GM23248 (cell line): ENCODE data around the gene PHLPP1.

Experiments used
- EZH2 ChIP-seq: fragments of 200-600 bp; sonication (generic); IDR thresholded peaks from 2 replicates; pipeline ENCODE4 v1.6.1; 2018; ENCODE audit warnings: antibody characterized with exemption, mild to moderate bottlenecking; ENCODE audit not compliant: insufficient read depth, poor library complexity, severe bottlenecking
- EZH2phosphoT487 ChIP-seq: fragments of 200-600 bp; sonication (generic); IDR thresholded peaks from 2 replicates; pipeline ENCODE4 v1.6.1; 2018; ENCODE audit warnings: antibody characterized with exemption, moderate library complexity, mild to moderate bottlenecking, low read depth; ENCODE audit not compliant: insufficient read depth

DNA sequence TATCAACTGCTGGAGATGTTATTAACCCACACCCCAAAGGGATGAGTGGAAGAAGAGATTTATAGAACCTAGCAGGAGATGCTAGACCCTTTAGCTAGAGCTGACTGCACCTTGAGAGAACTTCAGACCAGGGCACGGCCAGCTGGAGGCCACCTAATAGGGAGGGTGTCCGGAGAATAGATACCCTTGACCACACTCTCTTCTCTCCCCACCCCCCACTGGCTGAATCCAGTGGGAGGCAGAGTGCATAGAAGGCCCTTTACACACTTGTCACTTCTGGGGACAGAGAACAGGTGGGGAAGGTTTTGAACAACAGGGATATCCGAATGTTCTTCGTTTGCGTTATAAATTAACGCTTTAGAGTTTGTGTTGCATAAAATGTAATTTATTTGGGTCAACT lies 84.6 kb downstream of the PHLPP1 start:
- no peak for TF ChIP-seq EZH2phosphoT487
- no peak for TF ChIP-seq EZH2
